ENCODE results near the gene TDRD10. TPM values are rescaled to one million over a fixed set of nuclear protein-coding genes. Genes with fewer than 3 reads are reported as not detected.
A peak's percentile ranks its signal among the peaks of the same experiment; 100 is the strongest.

TDRD10 gene
- total RNA-seq, 1 experiment from 2014 or later = not detected

- TF ChIP-seq EZH2 (IDR thresholded peaks at IDR 0.05; ENCODE audit: borderline replicate concordance, low read depth, low read length, poor library complexity, severe bottlenecking) = no peak
- TF ChIP-seq CTCF (conservative IDR thresholded peaks at IDR 0.05; ENCODE audit: low read depth, low read length) = no peak
- peak; percentile 50 for DNase-seq (ENCODE audit: low spot score)
- CTCF ChIA-PET = no interaction called here
These were observed 27.2 kb upstream of the TDRD10 start for GRCh38 chr1:154474802-154475201.

GRCh38 chr1:154476791-154477190 lies 25.2 kb upstream of the TDRD10 start:
- Histone ChIP-seq H3K27me3 (replicated peaks; ENCODE audit: insufficient read depth, low read depth, low read length, poor library complexity) (no peaks in the 10 kb centered on the region), H3K36me3 (ENCODE audit: insufficient read depth, low read length, poor library complexity, severe bottlenecking) (no peaks in the 10 kb centered on the region), H3K9me3 (ENCODE audit: low read depth, low read length, poor library complexity, severe bottlenecking) (no peaks in the 10 kb centered on the region), H3K27ac (ENCODE audit: low read depth, low read length, poor library complexity, severe bottlenecking) (no peak overlapping the region), H3K4me3 (ENCODE audit: low read depth, low read length, poor library complexity, severe bottlenecking) (no peak overlapping the region), H3K4me1 (ENCODE audit: insufficient read depth, low read length, poor library complexity, severe bottlenecking) (peaks cover 31% of the 10 kb centered on the region)
- ChIA-PET CTCF (no interaction called here), POLR2A (ENCODE audit: low non-redundant PET) (no interaction called here)
- no TSS peak for BruUV-seq (replicated peaks)
- TF ChIP-seq CTCF (conservative IDR thresholded peaks at IDR 0.05; ENCODE audit: low read depth, low read length) = no peak
- TF ChIP-seq EZH2 (IDR thresholded peaks at IDR 0.05; ENCODE audit: borderline replicate concordance, low read depth, low read length, poor library complexity, severe bottlenecking) = no peak
- no peak for DNase-seq (ENCODE audit: low spot score)
- intact Hi-C loops (cut with micrococcal nuclease; ENCODE audit: unreplicated experiment) = no loop called here

More at GRCh38 chr1:154474802-154475201, 27.2 kb upstream of the TDRD10 start:
- H3K27me3 ChIP-seq (replicated peaks; ENCODE audit: insufficient read depth, low read depth, low read length, poor library complexity) = no peaks in the 10 kb centered on the region
- BruUV-seq (replicated peaks) = no TSS peak
- H3K4me1 ChIP-seq (ENCODE audit: insufficient read depth, low read length, poor library complexity, severe bottlenecking) = peaks cover 12% of the 10 kb centered on the region
- intact Hi-C loops (cut with micrococcal nuclease; ENCODE audit: unreplicated experiment) = no loop called here
- POLR2A ChIA-PET (ENCODE audit: low non-redundant PET) = no interaction called here
- no peaks in the 10 kb centered on the region for H3K36me3 ChIP-seq (ENCODE audit: insufficient read depth, low read length, poor library complexity, severe bottlenecking)
- no peaks in the 10 kb centered on the region for H3K9me3 ChIP-seq (ENCODE audit: low read depth, low read length, poor library complexity, severe bottlenecking)
- H3K27ac ChIP-seq (ENCODE audit: low read depth, low read length, poor library complexity, severe bottlenecking) = no peak overlapping the region
- no peak overlapping the region for H3K4me3 ChIP-seq (ENCODE audit: low read depth, low read length, poor library complexity, severe bottlenecking)

- intact Hi-C loops (cut with micrococcal nuclease; ENCODE audit: unreplicated experiment) = no loop called here
- POLR2A ChIA-PET (ENCODE audit: low non-redundant PET) = no interaction called here
These were observed 24.0 kb upstream of the TDRD10 start for GRCh38 chr1:154478013-154478412.

More at GRCh38 chr1:154478013-154478412, 24.0 kb upstream of the TDRD10 start:
- H3K4me3 ChIP-seq (ENCODE audit: low read depth, low read length, poor library complexity, severe bottlenecking) = no peak overlapping the region
- CTCF ChIA-PET = no interaction called here
- TF ChIP-seq CTCF (conservative IDR thresholded peaks at IDR 0.05; ENCODE audit: low read depth, low read length) (no peak), EZH2 (IDR thresholded peaks at IDR 0.05; ENCODE audit: borderline replicate concordance, low read depth, low read length, poor library complexity, severe bottlenecking) (no peak)
- no peaks in the 10 kb centered on the region for H3K9me3 ChIP-seq (ENCODE audit: low read depth, low read length, poor library complexity, severe bottlenecking)
- no peak overlapping the region for H3K27ac ChIP-seq (ENCODE audit: low read depth, low read length, poor library complexity, severe bottlenecking)
- H3K4me1 ChIP-seq (ENCODE audit: insufficient read depth, low read length, poor library complexity, severe bottlenecking) = peaks cover 31% of the 10 kb centered on the region
- no peak for DNase-seq (ENCODE audit: low spot score)
- H3K36me3 ChIP-seq (ENCODE audit: insufficient read depth, low read length, poor library complexity, severe bottlenecking) = no peaks in the 10 kb centered on the region
- BruUV-seq (replicated peaks) = no TSS peak
- no peaks in the 10 kb centered on the region for H3K27me3 ChIP-seq (replicated peaks; ENCODE audit: insufficient read depth, low read depth, low read length, poor library complexity)

All from A673 (cell line).